Measurements from ENCODE around the gene DYNC2H1.

DYNC2H1 gene

DNA sequence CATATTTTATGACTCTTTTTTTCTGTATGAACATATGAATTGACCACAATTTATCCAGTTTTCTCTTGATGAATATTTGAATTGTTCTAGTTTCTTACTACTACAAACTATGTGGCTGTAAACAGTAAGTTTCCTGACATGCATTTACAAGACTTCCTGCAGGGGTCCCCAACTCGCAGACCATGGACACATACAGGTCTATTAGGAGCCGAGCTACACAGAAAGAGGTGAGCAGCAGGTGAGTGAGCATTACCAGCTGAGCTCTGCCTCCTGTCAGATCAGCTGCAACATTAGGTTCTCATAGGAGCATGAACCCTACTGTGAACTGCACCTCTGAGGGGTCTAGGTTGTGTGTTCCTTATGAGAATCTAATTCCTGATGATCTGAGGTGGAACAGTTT is 379.4 kb downstream of the DYNC2H1 start:
- Histone ChIP-seq H2BK15ac (ENCODE audit: low read length) (no peak overlapping the region), H4K91ac (ENCODE audit: low read depth, low read length, poor library complexity) (no peak overlapping the region), H3K36me3 (replicated peaks in 1 of 2; ENCODE audit: control insufficient read depth in 2 of 2, insufficient read depth in 2 of 2, low read length in 2 of 2) (no peaks in the 10 kb centered on the region), H3K4me1 (ENCODE audit: control insufficient read depth in 2 of 2, insufficient read depth in 1 of 2, low read depth in 1 of 2, low read length in 2 of 2) (no peaks in the 10 kb centered on the region), H2BK12ac (ENCODE audit: low read length) (no peak overlapping the region), H3K27me3 (ENCODE audit: control insufficient read depth in 3 of 3, insufficient read depth in 3 of 3, low read depth in 1 of 3, low read length in 3 of 3) (no peaks in the 10 kb centered on the region), H3K14ac (ENCODE audit: low read length) (no peak overlapping the region), H4K8ac (ENCODE audit: low read depth, low read length) (no peak overlapping the region), H3K27ac (replicated peaks; ENCODE audit: low read length) (no peak overlapping the region), H3K23ac (ENCODE audit: low read depth, low read length, poor library complexity) (no peak overlapping the region), H3K9ac (ENCODE audit: low read depth, low read length, poor library complexity) (no peak overlapping the region), H3K4me2 (ENCODE audit: insufficient read depth, low read length, poor library complexity, severe bottlenecking) (no peak overlapping the region), H3K9me3 (replicated peaks in 1 of 2; ENCODE audit: control insufficient read depth in 2 of 2, insufficient read depth in 1 of 2, low read depth in 1 of 2, low read length in 2 of 2) (no peaks in the 10 kb centered on the region), H2AK5ac (ENCODE audit: low read depth, low read length) (no peak overlapping the region), H2BK120ac (ENCODE audit: low read depth, low read length) (no peak overlapping the region), H2AFZ (ENCODE audit: low read length) (no peak overlapping the region), H3K79me1 (ENCODE audit: low read depth, low read length) (no peaks in the 10 kb centered on the region), H3K18ac (ENCODE audit: low read length) (no peak overlapping the region), H3K4me3 (ENCODE audit: low read length in 2 of 2) (no peak overlapping the region), H2BK5ac (ENCODE audit: low read length) (no peak overlapping the region), H3K4ac (ENCODE audit: low read length) (no peak overlapping the region)
- no CpG with 5 or more reads among the region's 2 CpGs for WGBS, 2 donors (ENCODE audit: extremely low coverage in 2 of 2, insufficient read length in 2 of 2, insufficient replicate concordance in 1 of 2)
- DNase-seq (ENCODE audit: low spot score): no peak

DNA sequence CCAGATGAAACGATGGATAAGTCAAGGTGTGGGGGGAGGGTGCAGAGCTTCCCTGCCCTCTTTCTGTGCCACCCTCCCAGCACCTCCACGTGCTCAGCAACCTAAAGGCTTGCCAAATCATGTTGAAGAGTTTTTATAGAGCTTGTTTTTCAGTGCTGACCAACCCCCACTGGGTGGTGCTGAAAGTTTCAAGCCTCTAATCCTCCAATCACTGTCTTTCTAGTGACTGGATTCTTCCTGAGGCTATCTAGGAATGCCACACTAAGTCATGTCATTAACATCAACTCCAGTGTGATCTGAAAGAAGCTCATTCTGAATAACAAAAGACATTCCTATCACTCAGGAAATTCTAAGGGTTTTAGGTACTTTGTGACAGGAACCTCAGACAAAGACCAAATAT is 382.6 kb downstream of the DYNC2H1 start:
- Histone ChIP-seq H3K18ac (ENCODE audit: low read length) (no peak overlapping the region), H3K4ac (ENCODE audit: low read length) (no peak overlapping the region), H3K9me3 (replicated peaks in 1 of 2; ENCODE audit: control insufficient read depth in 2 of 2, insufficient read depth in 1 of 2, low read depth in 1 of 2, low read length in 2 of 2) (no peaks in the 10 kb centered on the region), H3K27me3 (ENCODE audit: control insufficient read depth in 3 of 3, insufficient read depth in 3 of 3, low read depth in 1 of 3, low read length in 3 of 3) (no peaks in the 10 kb centered on the region), H2AK5ac (ENCODE audit: low read depth, low read length) (no peak overlapping the region), H2BK120ac (ENCODE audit: low read depth, low read length) (no peak overlapping the region), H3K4me2 (ENCODE audit: insufficient read depth, low read length, poor library complexity, severe bottlenecking) (no peak overlapping the region), H4K91ac (ENCODE audit: low read depth, low read length, poor library complexity) (no peak overlapping the region), H2BK12ac (ENCODE audit: low read length) (no peak overlapping the region), H2BK15ac (ENCODE audit: low read length) (no peak overlapping the region), H2AFZ (ENCODE audit: low read length) (no peak overlapping the region), H3K4me3 (ENCODE audit: low read length in 2 of 2) (no peak overlapping the region), H3K36me3 (replicated peaks in 1 of 2; ENCODE audit: control insufficient read depth in 2 of 2, insufficient read depth in 2 of 2, low read length in 2 of 2) (no peaks in the 10 kb centered on the region), H4K8ac (ENCODE audit: low read depth, low read length) (no peak overlapping the region), H3K14ac (ENCODE audit: low read length) (no peak overlapping the region), H3K4me1 (ENCODE audit: control insufficient read depth in 2 of 2, insufficient read depth in 1 of 2, low read depth in 1 of 2, low read length in 2 of 2) (peaks cover 0 to 5% of the 10 kb centered on the region in 2 donors), H3K9ac (ENCODE audit: low read depth, low read length, poor library complexity) (no peak overlapping the region), H3K27ac (replicated peaks; ENCODE audit: low read length) (no peak overlapping the region), H3K23ac (ENCODE audit: low read depth, low read length, poor library complexity) (no peak overlapping the region), H2BK5ac (ENCODE audit: low read length) (no peak overlapping the region), H3K79me1 (ENCODE audit: low read depth, low read length) (no peaks in the 10 kb centered on the region)
- DNase-seq (ENCODE audit: low spot score): no peak
- no CpG with 5 or more reads among the region's 2 CpGs for WGBS, 2 donors (ENCODE audit: extremely low coverage in 2 of 2, insufficient read length in 2 of 2, insufficient replicate concordance in 1 of 2)

DNA sequence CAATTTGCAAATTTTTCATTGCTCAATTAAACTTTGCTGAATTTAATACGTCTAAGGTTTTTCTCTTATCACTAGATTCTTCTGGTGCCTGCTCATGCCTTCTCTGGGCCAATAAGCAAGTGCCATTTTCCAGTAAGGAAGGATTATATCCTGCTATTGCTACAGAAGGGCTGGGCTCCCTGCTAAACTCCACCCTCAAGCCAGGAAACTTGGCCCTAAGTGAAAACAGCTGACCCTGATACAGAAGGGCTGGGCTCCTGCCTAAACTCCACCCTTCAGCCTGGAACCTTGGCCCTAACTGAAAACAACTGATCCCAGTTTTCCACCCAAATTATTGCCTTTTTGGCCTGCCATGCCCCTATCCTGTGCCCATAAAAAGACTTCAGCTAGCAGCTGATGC is 385.3 kb downstream of the DYNC2H1 start:
- Histone ChIP-seq H4K8ac (ENCODE audit: low read depth, low read length) (no peak overlapping the region), H3K4me2 (ENCODE audit: insufficient read depth, low read length, poor library complexity, severe bottlenecking) (no peak overlapping the region), H2BK5ac (ENCODE audit: low read length) (no peak overlapping the region), H2BK12ac (ENCODE audit: low read length) (peak overlapping the region; percentile 80), H2AFZ (ENCODE audit: low read length) (no peak overlapping the region), H3K4me1 (ENCODE audit: control insufficient read depth in 2 of 2, insufficient read depth in 1 of 2, low read depth in 1 of 2, low read length in 2 of 2) (peaks cover 0 to 9% of the 10 kb centered on the region in 2 donors), H3K23ac (ENCODE audit: low read depth, low read length, poor library complexity) (no peak overlapping the region), H3K4me3 (ENCODE audit: low read length in 2 of 2) (no peak overlapping the region), H3K27me3 (ENCODE audit: control insufficient read depth in 3 of 3, insufficient read depth in 3 of 3, low read depth in 1 of 3, low read length in 3 of 3) (no peaks in the 10 kb centered on the region), H3K9me3 (replicated peaks in 1 of 2; ENCODE audit: control insufficient read depth in 2 of 2, insufficient read depth in 1 of 2, low read depth in 1 of 2, low read length in 2 of 2) (no peaks in the 10 kb centered on the region), H2AK5ac (ENCODE audit: low read depth, low read length) (no peak overlapping the region), H2BK120ac (ENCODE audit: low read depth, low read length) (no peak overlapping the region), H3K14ac (ENCODE audit: low read length) (no peak overlapping the region), H3K36me3 (replicated peaks in 1 of 2; ENCODE audit: control insufficient read depth in 2 of 2, insufficient read depth in 2 of 2, low read length in 2 of 2) (no peaks in the 10 kb centered on the region), H4K91ac (ENCODE audit: low read depth, low read length, poor library complexity) (no peak overlapping the region), H3K18ac (ENCODE audit: low read length) (peak overlapping the region; percentile 39), H3K27ac (replicated peaks; ENCODE audit: low read length) (no peak overlapping the region), H3K4ac (ENCODE audit: low read length) (no peak overlapping the region), H3K9ac (ENCODE audit: low read depth, low read length, poor library complexity) (no peak overlapping the region), H3K79me1 (ENCODE audit: low read depth, low read length) (no peaks in the 10 kb centered on the region), H2BK15ac (ENCODE audit: low read length) (no peak overlapping the region)
- DNase-seq (ENCODE audit: low spot score): no peak
- no CpG with 5 or more reads among the region's 1 CpG for WGBS, 2 donors (ENCODE audit: extremely low coverage in 2 of 2, insufficient read length in 2 of 2, insufficient replicate concordance in 1 of 2)

DNA sequence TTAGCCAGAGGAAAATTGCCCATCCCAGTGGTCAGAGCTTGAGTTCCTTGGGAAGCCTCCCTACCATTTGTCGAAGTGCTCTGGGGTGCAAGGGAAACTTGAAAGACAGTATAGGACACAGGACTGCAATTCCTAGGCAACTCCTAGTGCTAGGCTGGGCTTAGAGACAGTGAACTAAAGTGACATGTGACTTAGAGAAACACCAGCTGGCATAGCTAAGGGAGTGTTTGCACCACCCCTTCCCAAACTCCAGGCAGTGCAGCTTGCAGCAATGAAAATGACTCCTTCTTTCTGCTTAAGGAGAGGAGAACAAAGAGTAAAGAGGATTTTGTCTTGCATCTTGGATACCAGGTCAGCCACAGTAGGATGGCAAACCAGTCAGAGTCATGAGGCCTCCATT is 388.0 kb downstream of the DYNC2H1 start:
- WGBS, 2 donors (ENCODE audit: extremely low coverage in 2 of 2, insufficient read length in 2 of 2, insufficient replicate concordance in 1 of 2): no CpG with 5 or more reads among the region's 1 CpG

More for the DNA sequence above, 388.0 kb downstream of the DYNC2H1 start:
- Histone ChIP-seq H3K4ac (ENCODE audit: low read length) (no peak overlapping the region), H2BK120ac (ENCODE audit: low read depth, low read length) (no peak overlapping the region), H2AK5ac (ENCODE audit: low read depth, low read length) (no peak overlapping the region), H3K4me2 (ENCODE audit: insufficient read depth, low read length, poor library complexity, severe bottlenecking) (no peak overlapping the region), H2BK12ac (ENCODE audit: low read length) (no peak overlapping the region), H3K4me1 (ENCODE audit: control insufficient read depth in 2 of 2, insufficient read depth in 1 of 2, low read depth in 1 of 2, low read length in 2 of 2) (peaks cover 0 to 9% of the 10 kb centered on the region in 2 donors), H3K79me1 (ENCODE audit: low read depth, low read length) (no peaks in the 10 kb centered on the region), H3K27me3 (ENCODE audit: control insufficient read depth in 3 of 3, insufficient read depth in 3 of 3, low read depth in 1 of 3, low read length in 3 of 3) (no peaks in the 10 kb centered on the region), H3K27ac (replicated peaks; ENCODE audit: low read length) (no peak overlapping the region), H3K14ac (ENCODE audit: low read length) (no peak overlapping the region), H4K8ac (ENCODE audit: low read depth, low read length) (no peak overlapping the region), H3K9ac (ENCODE audit: low read depth, low read length, poor library complexity) (no peak overlapping the region), H3K9me3 (replicated peaks in 1 of 2; ENCODE audit: control insufficient read depth in 2 of 2, insufficient read depth in 1 of 2, low read depth in 1 of 2, low read length in 2 of 2) (no peaks in the 10 kb centered on the region), H3K36me3 (replicated peaks in 1 of 2; ENCODE audit: control insufficient read depth in 2 of 2, insufficient read depth in 2 of 2, low read length in 2 of 2) (no peaks in the 10 kb centered on the region), H3K18ac (ENCODE audit: low read length) (peak overlapping the region; percentile 19), H2BK15ac (ENCODE audit: low read length) (no peak overlapping the region), H4K91ac (ENCODE audit: low read depth, low read length, poor library complexity) (no peak overlapping the region), H3K4me3 (ENCODE audit: low read length in 2 of 2) (no peak overlapping the region), H2AFZ (ENCODE audit: low read length) (no peak overlapping the region), H3K23ac (ENCODE audit: low read depth, low read length, poor library complexity) (no peak overlapping the region), H2BK5ac (ENCODE audit: low read length) (no peak overlapping the region)
- DNase-seq (ENCODE audit: low spot score): no peak

Data from neuronal stem cell (in vitro differentiated cells).